GM12874 (cell line): ENCODE measurements around the gene SLC41A3.

ENCODE experiments used
- TF ChIP-seq, protein P1 (sequence below): IDR thresholded peaks from 2 replicates; pipeline ENCODE4 v1.5.1; 2011; ENCODE audit warnings: low read depth, mild to moderate bottlenecking, control low read depth, low read length, moderate library complexity; ENCODE audit not compliant: insufficient read depth

SLC41A3 gene

DNA sequence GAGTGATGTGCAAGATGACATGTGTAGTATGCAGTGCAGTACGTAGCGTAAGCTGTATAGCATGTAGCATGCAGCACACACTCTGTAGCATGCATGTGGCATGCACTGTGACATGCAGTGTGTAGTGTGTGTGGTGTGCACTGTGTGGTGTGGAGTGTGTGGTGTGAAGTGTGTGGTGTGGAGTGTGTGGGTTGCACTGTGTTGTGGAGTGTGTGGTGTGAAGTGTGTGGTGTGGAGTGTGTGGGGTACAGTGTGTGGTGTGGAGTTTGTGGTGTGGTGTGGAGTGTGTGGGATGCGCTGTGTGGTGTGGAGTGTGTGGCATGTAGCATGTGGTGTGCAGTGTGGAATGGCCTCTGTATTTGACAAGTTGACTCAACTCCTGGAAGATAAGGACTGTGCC is 75.7 kb downstream of the SLC41A3 start:
- TF ChIP-seq, protein P1, sequence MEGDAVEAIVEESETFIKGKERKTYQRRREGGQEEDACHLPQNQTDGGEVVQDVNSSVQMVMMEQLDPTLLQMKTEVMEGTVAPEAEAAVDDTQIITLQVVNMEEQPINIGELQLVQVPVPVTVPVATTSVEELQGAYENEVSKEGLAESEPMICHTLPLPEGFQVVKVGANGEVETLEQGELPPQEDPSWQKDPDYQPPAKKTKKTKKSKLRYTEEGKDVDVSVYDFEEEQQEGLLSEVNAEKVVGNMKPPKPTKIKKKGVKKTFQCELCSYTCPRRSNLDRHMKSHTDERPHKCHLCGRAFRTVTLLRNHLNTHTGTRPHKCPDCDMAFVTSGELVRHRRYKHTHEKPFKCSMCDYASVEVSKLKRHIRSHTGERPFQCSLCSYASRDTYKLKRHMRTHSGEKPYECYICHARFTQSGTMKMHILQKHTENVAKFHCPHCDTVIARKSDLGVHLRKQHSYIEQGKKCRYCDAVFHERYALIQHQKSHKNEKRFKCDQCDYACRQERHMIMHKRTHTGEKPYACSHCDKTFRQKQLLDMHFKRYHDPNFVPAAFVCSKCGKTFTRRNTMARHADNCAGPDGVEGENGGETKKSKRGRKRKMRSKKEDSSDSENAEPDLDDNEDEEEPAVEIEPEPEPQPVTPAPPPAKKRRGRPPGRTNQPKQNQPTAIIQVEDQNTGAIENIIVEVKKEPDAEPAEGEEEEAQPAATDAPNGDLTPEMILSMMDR, result no peak

DNA sequence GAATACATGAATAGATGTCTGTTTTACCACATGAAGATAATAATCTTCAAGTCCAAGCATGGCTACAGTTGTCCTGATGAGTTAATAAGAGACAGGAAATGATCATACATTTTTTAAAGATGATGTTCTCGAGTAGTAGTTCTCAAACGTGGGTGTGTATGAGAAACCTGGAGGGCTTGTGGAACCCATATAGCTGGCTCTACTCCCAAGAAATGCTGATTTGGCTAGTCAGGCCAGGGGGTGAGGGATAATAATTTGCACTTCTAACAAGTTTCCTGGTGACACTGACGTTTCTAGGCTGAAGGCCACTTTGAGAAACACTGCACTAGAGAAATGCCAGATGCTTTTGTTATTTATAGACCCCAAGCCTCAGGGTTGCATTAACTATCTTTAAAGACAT is 78.0 kb downstream of the SLC41A3 start:
- TF ChIP-seq, protein P1, result no peak

DNA sequence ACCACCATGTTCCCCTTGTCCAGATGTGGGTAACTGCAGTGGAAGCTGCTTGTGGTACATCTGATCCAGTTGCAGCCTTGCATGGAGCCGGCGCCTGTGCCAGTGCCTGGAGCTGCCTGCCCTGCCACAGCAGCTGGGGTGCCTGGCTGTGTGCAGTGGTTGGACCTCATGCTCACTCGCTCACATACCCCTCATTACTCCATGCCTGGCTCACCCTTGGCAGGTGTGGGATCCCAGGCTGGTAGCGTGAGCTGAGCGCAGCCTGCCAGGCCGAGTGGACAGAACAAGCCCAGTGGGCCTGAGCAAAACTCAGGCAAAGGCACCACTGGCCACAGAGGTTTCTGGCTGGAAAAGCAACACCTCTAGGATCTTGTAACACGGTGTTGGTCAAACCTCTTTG is 79.2 kb downstream of the SLC41A3 start:
- TF ChIP-seq, protein P1, result no peak

DNA sequence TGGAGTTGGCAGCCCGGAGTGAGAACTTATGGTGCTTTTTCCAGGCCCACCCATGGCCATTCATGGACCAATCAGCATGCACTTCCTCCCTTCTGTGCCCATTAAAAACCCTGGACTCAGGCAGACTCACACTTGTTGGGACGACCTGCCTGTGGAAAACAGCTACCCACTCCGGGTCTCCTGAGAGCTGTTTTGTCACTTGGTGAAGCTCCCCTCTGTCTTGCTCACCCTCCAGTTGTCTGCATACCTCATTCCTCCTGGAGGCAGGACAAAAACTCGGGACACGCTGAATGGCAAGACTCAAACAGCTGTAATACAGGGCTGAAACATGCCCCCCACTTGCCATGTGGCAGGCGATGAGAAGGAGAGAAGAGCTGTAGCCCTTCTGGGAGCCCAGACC is 79.7 kb downstream of the SLC41A3 start:
- TF ChIP-seq, protein P1, result no peak

DNA sequence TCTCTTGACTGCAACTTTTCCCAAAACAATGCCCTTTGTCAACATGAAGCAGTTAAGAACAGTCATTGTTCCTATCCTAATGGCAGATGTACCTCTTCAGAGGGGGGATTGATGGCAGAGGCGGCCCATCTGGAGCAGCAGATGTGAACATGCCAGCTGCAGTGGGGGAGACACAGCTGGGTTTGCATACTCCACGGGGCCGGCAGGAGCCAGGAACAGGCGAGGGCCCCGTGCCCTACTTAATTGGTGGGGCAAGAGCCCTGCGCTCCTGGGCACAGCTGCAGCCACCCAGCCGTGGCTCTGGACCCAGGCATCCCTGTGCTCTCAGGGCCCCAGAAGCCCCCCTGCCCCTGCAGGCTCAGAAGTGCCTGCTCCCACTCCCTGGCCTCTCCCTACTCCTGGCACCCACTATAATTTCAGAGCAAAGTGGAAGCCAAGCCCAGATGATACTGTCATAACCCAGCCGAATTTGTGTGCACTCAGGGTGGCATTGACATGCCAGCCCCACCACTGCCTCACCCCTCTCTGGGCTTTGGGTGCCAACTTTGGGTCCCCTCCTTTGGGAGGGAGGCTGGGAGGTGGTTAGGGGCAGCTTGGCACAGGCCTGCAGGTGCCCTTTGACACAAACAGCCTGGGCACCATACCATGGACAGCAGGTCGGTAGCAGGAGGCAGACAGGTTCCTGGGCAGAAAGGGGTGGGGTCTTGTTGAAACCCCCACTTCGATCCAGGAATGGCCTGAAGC is 80.3 kb downstream of the SLC41A3 start:
- TF ChIP-seq, protein P1, result no peak

DNA sequence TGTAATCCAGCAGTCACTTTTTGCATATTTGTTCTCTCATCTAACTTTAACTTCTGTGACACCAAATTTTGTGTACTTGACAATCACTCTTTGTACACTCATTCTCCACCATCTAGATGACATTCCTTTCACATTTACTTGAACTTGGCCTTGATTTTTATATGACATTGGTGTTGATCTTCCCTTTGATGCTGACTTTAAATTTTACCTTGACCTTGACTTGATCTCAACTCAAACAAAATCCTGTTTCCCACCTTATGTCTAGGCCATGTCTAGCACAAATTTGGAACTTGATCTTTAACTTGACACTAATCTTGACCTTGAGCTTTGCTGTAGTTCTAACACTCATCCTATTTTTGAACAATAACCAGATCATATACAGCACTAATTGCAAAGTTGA is 81.7 kb downstream of the SLC41A3 start:
- TF ChIP-seq, protein P1, result no peak

DNA sequence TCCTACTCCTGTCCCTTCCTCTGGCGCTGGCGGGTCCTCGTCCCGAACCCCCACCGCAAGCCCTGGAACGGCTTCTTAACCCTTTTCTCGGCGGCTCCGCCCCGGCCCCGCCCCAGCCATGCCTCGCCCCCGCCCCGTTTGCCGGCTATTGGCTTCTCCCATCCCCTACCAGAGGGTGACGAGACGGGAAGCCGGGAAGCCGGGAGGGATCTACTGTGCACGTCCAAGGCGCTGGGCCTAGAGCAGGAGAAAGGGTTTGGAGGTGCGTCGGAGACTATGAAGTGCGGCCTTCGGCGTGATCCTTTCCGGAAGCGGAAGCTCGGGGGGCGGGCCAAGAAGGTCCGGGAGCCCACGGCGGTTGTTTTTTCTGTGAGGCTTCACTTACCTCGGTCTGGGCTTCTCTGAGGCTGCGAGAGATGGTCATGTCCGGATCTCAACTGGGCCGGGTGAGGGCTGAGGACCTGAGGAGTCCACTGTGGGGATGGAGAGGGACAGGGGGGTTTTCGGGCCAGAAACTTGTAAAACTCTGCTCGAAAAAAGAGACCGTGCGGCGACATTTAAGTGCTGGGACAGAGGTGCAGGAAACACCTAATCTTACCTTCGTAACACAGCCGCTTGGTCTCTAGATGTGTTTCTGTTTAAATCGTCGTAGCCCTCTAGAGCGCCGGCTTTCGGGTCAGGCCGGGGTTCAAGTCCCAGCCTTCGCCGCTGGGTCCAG is 93.5 kb downstream of the SLC41A3 start:
- TF ChIP-seq, protein P1, result no peak
